GM19438 (cell line): ENCODE results near the gene PLXND1.
"Not testable (repeated sequence)": the region's sequence is repeated elsewhere in the genome, so short reads cannot be mapped to it uniquely, and the experiment has no call there.

Experiments
- ATAC-seq: cut with Tn5 transposase; IDR thresholded peaks from one replicate; pipeline ENCODE4 v1.9.1; 2021; ENCODE audit warnings: low read depth; ENCODE audit not compliant: unreplicated experiment

PLXND1 gene

DNA sequence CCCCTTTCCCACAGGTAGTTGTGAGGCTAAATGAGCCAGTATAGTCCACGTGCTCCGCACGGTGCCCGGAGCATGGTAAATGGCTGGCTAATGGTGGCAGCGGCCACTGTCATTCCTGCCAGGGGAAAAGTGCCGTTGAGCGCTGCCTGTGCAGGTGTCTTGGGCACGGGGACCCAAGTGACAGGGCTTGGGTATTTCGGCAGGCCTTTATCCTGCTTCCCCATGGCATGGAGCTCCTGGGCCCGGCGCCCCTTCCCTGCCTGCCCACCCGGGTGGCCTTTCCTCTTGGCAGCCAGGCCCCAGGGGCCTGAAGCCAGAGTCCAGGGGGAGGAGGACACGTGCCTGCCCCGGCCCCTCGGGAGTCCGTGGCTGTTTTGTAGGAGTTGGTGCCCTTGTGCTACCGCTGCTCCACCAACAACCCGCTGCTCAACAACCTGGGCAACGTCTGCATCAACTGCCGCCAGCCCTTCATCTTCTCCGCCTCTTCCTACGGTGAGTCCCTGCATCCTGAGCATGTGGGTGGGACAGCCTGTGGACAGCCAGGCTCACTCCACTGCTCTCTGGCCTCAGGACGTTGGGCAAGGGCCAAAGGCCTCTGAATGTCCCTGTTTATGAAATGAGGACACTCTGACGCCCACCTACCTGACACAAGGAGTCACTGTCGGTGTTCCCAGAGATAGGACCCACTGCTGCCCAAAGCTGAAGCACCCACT lies 91.2 kb downstream of the PLXND1 start:
- ATAC-seq, result not testable (repeated sequence)

DNA sequence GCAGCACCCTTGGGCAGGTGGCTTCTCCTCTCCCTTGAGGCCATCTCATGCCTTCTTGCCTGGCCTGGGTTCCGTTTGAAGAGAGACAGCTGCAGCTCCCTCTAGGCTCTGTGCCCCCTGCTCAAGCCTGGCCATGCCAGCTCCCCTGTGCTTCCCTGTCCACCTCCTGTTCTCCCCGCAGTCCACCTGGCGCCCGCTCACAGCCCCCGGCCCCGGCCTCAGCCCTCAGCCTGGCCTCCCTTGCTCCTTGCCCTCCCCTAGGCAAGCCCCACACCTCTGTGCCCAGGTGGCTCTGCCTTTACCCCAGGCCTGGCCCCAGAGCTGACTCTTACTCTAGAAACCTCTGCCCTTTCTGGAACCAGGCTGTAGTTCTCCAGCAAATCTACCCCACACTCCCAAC lies 91.9 kb downstream of the PLXND1 start:
- no peak for ATAC-seq

DNA sequence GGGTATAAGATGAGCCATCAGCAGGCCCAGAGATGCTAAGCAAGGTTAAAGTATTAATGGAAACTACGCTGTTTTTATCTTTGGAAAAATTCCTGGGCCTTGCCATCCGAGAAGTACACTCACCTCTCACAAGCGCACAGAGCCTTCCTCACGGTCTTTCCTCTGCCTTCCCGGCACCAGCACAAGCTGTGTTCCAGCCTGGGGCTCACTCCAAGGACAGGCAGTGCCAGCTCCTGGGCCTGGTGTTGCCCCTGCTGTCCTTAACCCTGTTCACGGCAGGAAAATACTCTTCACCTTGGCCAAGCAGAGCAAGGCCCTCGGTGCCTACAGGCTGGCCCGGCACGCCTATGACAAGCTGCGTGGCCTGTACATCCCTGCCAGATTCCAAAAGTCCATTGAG lies 92.4 kb downstream of the PLXND1 start:
- ATAC-seq, result no peak

DNA sequence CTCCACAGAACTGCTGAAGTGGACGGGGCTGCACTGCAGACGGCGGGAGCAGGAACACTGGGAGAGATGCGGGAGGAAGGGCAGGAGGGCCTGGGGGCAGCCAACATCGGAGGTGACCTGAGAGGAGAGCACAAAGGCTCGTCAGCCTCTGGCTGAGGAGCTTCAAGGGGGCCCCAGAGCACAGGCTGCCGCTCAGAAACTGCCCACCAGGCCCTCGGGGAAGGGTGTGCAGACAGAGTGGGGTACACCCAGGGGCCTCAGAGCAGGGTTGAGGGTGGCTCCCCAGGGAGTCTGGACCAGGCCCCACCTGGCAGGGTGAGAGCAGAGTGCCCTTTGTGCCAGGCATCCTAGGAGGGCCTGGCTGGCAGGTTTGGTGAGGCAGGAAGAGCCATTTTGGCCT lies 92.8 kb downstream of the PLXND1 start:
- ATAC-seq, result no peak

DNA sequence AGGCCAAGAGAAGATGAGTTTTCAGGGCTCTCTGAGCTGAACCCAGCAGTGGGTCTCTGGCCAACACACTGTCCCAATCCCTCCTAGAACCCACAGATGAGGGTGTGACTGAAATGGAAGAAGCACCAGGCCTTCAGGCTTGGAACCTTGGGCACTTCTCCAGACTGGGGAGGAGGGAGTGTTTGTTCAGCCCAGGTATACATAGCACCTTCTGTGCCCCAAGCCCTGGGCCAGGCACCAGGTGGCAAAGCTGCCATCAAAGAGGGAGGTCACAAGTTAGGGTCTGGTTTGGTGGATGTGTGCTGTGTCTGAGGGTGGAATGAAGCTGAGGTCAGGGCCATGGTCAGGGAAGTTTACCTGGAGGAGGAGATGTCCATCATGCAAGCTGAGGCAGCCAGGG lies 93.9 kb downstream of the PLXND1 start:
- ATAC-seq, result no peak

DNA sequence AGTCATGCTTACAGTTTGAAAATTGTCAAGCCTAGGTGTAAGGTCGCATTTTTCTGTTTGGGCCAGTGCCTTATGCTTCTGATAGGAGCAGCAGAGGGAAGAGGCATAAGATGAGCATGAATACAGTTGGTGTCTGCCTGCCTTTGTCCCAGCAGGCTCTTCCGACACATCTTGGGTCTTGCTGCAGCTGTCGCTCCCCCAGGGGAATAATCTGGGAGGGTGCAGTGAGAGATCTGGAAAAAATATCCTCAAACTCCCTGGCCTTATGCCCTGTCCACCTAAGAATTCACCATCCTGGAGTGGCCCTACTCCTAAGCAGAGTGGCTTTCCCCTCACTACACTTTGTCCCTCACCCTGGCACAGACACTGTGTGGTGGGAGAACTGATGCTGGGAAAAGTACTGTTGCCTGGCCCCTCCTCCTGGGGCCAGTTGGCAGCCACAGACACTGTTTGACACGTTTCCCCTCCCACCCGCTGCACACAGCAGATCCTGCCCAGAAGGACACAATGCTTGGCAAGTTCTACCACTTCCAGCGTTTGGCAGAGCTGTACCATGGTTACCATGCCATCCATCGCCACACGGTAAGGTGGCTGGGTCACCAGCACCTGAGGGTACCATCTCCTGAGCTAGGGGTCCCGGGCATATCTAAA lies 99.2 kb downstream of the PLXND1 start:
- ATAC-seq, result no peak

DNA sequence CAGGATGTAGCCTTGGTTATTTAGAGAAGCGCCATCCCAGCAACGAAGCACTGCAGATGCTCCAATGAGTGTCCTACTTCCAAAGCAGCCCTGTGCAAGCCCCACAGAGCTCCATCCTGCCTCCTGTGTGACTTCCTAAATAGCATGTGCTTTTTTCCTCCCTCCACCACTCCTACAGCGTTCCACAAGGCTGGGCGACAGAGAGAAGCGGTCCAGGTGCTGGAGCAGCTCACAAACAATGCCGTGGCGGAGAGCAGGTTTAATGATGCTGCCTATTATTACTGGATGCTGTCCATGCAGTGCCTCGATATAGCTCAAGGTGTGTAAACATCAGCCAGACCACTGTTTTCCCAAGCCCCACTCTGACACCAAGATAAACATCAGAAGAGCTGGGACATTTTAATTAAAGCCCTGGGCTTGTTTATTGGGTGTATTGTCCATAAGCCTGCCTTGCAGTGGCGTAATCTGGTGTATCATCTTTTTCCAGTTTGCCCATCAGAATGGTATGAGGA lies 100.2 kb downstream of the PLXND1 start:
- ATAC-seq, result no peak

DNA sequence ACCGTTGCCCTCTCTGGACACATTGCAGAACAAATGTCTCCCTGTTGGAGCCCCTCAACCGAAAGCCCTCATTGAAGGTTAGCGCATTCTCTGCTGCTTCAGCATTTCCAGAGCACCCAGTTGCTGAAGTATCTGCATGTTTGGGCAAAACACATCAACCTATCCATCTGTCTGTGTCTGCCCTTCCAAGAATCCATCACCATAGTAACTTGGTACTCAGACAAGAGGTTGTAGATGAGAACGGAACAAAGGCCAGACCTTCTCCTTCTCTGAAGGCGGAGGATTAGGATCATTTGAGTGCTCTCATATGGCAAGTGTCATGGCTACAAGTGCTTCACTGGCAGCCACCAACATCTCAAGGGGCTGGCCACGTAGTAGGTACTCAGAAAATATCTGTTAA lies 101.1 kb downstream of the PLXND1 start:
- ATAC-seq, result no peak
